Measurements from ENCODE around the gene SLC6A13. TPM values are rescaled to one million over a fixed set of nuclear protein-coding genes. Genes with fewer than 3 reads are reported as not detected.

SLC6A13 gene
- total RNA-seq, 1 experiment from 2014 or later: not detected

DNA sequence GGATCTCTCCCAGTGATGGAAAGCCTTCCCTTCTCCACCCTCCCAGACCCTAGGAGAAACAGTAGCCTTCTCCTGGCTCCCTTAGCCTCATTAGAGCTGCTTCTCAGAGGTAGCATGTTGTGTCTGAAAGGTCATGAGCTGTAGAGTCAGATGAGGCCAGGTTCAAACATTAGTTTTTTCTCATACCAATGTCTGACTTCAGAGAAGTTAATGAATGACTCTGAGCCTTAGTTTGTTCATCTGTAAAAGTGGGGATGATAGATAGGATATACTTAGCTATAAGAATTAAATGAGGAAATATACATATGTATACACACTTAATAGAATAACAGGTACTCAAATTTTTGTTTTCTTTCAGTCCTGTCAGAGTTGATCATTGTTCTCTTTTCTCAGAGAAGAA, 523 bp downstream of the SLC6A13 start:
- Histone ChIP-seq H3K79me2 (ENCODE audit: low read length) (no peaks in the 10 kb centered on the region), H2AFZ (ENCODE audit: low read length) (no peak overlapping the region), H4K20me1 (ENCODE audit: insufficient read depth, low read depth, low read length) (no peaks in the 10 kb centered on the region), H3K27ac (ENCODE audit: low read length) (no peak overlapping the region), H3K4me1 (ENCODE audit: low read length) (no peaks in the 10 kb centered on the region), H3K27me3 (ENCODE audit: low read length) (no peaks in the 10 kb centered on the region), H3K9ac (ENCODE audit: low read length) (no peak overlapping the region), H3K9me3 (ENCODE audit: low read length) (no peaks in the 10 kb centered on the region), H3K4me2 (ENCODE audit: low read depth, low read length, poor library complexity, severe bottlenecking) (no peak overlapping the region), H3K9me2 (replicated peaks; ENCODE audit: insufficient read depth, low read length) (no peaks in the 10 kb centered on the region), H3K36me3 (ENCODE audit: insufficient read depth, low read length) (no peaks in the 10 kb centered on the region), H3K4me3 (ENCODE audit: low read length) (no peak overlapping the region)
- DNase-seq: no peak

- Histone ChIP-seq H3K27ac (ENCODE audit: low read length) (no peak overlapping the region), H3K79me2 (ENCODE audit: low read length) (no peaks in the 10 kb centered on the region), H2AFZ (ENCODE audit: low read length) (no peak overlapping the region), H3K9ac (ENCODE audit: low read length) (no peak overlapping the region), H3K4me2 (ENCODE audit: low read depth, low read length, poor library complexity, severe bottlenecking) (no peak overlapping the region), H3K4me3 (ENCODE audit: low read length) (no peak overlapping the region), H3K9me2 (replicated peaks; ENCODE audit: insufficient read depth, low read length) (no peaks in the 10 kb centered on the region), H3K36me3 (ENCODE audit: insufficient read depth, low read length) (no peaks in the 10 kb centered on the region), H3K4me1 (ENCODE audit: low read length) (no peaks in the 10 kb centered on the region), H3K27me3 (ENCODE audit: low read length) (no peaks in the 10 kb centered on the region), H4K20me1 (ENCODE audit: insufficient read depth, low read depth, low read length) (no peaks in the 10 kb centered on the region), H3K9me3 (ENCODE audit: low read length) (no peaks in the 10 kb centered on the region)
- no peak for DNase-seq
Measured at GRCh38 chr12:257521-258321, 4.9 kb downstream of the SLC6A13 start.

DNA sequence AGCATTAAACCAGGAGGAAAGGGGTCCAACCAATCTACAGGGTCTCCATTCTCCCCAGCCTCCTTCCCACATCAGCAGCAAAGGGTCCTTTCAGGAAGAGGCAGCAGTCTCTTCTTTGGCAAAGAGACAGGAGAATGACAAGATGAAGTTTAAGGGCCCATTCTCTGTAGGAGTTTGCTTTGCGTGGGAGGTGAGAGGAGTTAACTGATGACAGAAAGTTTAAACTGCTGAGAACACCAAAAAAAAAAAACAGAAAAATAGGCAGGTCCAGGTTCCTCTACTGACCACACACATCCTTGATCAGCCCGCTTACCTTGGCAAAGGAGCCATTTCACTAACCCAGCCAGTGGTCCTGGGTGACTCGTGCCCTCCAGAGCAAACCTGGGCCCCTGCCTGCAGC, 5.7 kb downstream of the SLC6A13 start:
- DNase-seq: no peak
- H3K9me3 ChIP-seq (ENCODE audit: low read length): no peaks in the 10 kb centered on the region
- H3K9ac ChIP-seq (ENCODE audit: low read length): no peak overlapping the region
- no peak overlapping the region for H3K27ac ChIP-seq (ENCODE audit: low read length)
- H3K27me3 ChIP-seq (ENCODE audit: low read length): no peaks in the 10 kb centered on the region
- no peaks in the 10 kb centered on the region for H3K79me2 ChIP-seq (ENCODE audit: low read length)
- H3K9me2 ChIP-seq (replicated peaks; ENCODE audit: insufficient read depth, low read length): no peaks in the 10 kb centered on the region
- no peak overlapping the region for H3K4me2 ChIP-seq (ENCODE audit: low read depth, low read length, poor library complexity, severe bottlenecking)
- no peaks in the 10 kb centered on the region for H3K36me3 ChIP-seq (ENCODE audit: insufficient read depth, low read length)
- H3K4me3 ChIP-seq (ENCODE audit: low read length): no peak overlapping the region
- H2AFZ ChIP-seq (ENCODE audit: low read length): no peak overlapping the region
- H4K20me1 ChIP-seq (ENCODE audit: insufficient read depth, low read depth, low read length): no peaks in the 10 kb centered on the region
- H3K4me1 ChIP-seq (ENCODE audit: low read length): no peaks in the 10 kb centered on the region

DNA sequence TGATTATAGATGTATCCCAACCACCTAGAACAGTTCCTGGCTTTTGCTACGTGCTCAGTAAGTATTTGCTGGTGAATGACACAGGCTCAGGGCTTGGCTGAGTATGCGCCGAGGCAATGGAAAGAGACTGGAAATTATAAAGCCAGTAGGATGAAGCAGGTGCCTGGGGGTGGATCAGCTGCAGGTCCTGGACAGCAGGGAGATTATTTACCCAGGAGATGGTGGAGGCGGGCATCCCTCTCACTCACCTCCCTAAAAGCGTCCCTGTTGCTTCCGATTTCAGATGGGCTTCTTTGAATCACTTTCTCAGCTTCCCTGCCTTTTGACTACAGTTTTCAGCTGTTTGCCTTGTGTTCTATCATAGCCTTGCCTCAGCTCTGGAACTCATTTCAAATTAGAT, 6.4 kb downstream of the SLC6A13 start:
- no peaks in the 10 kb centered on the region for H4K20me1 ChIP-seq (ENCODE audit: insufficient read depth, low read depth, low read length)
- DNase-seq: no peak
- no peak overlapping the region for H2AFZ ChIP-seq (ENCODE audit: low read length)
- no peak overlapping the region for H3K4me2 ChIP-seq (ENCODE audit: low read depth, low read length, poor library complexity, severe bottlenecking)
- H3K27ac ChIP-seq (ENCODE audit: low read length): no peak overlapping the region
- H3K9ac ChIP-seq (ENCODE audit: low read length): no peak overlapping the region
- H3K27me3 ChIP-seq (ENCODE audit: low read length): no peaks in the 10 kb centered on the region
- no peaks in the 10 kb centered on the region for H3K9me2 ChIP-seq (replicated peaks; ENCODE audit: insufficient read depth, low read length)
- H3K36me3 ChIP-seq (ENCODE audit: insufficient read depth, low read length): no peaks in the 10 kb centered on the region
- no peaks in the 10 kb centered on the region for H3K9me3 ChIP-seq (ENCODE audit: low read length)
- H3K79me2 ChIP-seq (ENCODE audit: low read length): no peaks in the 10 kb centered on the region
- no peaks in the 10 kb centered on the region for H3K4me1 ChIP-seq (ENCODE audit: low read length)
- H3K4me3 ChIP-seq (ENCODE audit: low read length): no peak overlapping the region

GRCh38 chr12:254912-255311, 7.7 kb downstream of the SLC6A13 start:
- no peak overlapping the region for H3K27ac ChIP-seq (ENCODE audit: low read length)
- no peak for DNase-seq
- H2AFZ ChIP-seq (ENCODE audit: low read length): no peak overlapping the region
- H3K4me2 ChIP-seq (ENCODE audit: low read depth, low read length, poor library complexity, severe bottlenecking): no peak overlapping the region
- no peaks in the 10 kb centered on the region for H3K27me3 ChIP-seq (ENCODE audit: low read length)
- H3K9me3 ChIP-seq (ENCODE audit: low read length): no peaks in the 10 kb centered on the region
- no peaks in the 10 kb centered on the region for H3K4me1 ChIP-seq (ENCODE audit: low read length)
- H3K36me3 ChIP-seq (ENCODE audit: insufficient read depth, low read length): no peaks in the 10 kb centered on the region
- no peak overlapping the region for H3K9ac ChIP-seq (ENCODE audit: low read length)
- H4K20me1 ChIP-seq (ENCODE audit: insufficient read depth, low read depth, low read length): no peaks in the 10 kb centered on the region
- H3K79me2 ChIP-seq (ENCODE audit: low read length): no peaks in the 10 kb centered on the region
- no peak overlapping the region for H3K4me3 ChIP-seq (ENCODE audit: low read length)
- H3K9me2 ChIP-seq (replicated peaks; ENCODE audit: insufficient read depth, low read length): no peaks in the 10 kb centered on the region

DNA sequence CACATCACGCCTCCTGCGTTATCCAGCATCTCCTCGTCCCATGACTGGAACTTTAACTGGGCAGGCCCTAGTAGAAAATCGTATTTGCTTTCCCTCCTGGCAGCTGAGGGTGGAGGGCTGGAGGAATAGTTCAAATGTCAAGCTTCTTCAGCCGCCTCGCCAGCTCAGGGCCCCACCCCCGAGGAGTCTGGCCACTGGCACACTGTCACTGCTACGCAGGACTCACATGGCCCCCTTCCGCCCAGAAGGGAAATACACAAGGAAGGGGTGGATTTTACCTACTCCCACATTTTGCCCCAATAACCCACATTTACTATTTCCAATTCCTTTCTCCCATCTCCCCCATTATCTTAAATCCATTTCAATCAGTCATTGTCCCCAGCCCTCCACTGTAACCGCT, 8.6 kb downstream of the SLC6A13 start:
- H3K4me2 ChIP-seq (ENCODE audit: low read depth, low read length, poor library complexity, severe bottlenecking): no peak overlapping the region
- H3K9me3 ChIP-seq (ENCODE audit: low read length): no peaks in the 10 kb centered on the region
- no peaks in the 10 kb centered on the region for H3K4me1 ChIP-seq (ENCODE audit: low read length)
- H3K9me2 ChIP-seq (replicated peaks; ENCODE audit: insufficient read depth, low read length): no peaks in the 10 kb centered on the region
- no peaks in the 10 kb centered on the region for H3K36me3 ChIP-seq (ENCODE audit: insufficient read depth, low read length)
- no peak overlapping the region for H3K9ac ChIP-seq (ENCODE audit: low read length)
- H3K4me3 ChIP-seq (ENCODE audit: low read length): no peak overlapping the region
- DNase-seq: no peak
- H3K79me2 ChIP-seq (ENCODE audit: low read length): no peaks in the 10 kb centered on the region
- H2AFZ ChIP-seq (ENCODE audit: low read length): no peak overlapping the region
- no peaks in the 10 kb centered on the region for H4K20me1 ChIP-seq (ENCODE audit: insufficient read depth, low read depth, low read length)
- no peak overlapping the region for H3K27ac ChIP-seq (ENCODE audit: low read length)
- no peaks in the 10 kb centered on the region for H3K27me3 ChIP-seq (ENCODE audit: low read length)

- Histone ChIP-seq H3K4me3 (ENCODE audit: low read length) (no peak overlapping the region), H3K36me3 (ENCODE audit: insufficient read depth, low read length) (no peaks in the 10 kb centered on the region), H3K9me3 (ENCODE audit: low read length) (no peaks in the 10 kb centered on the region), H3K27ac (ENCODE audit: low read length) (no peak overlapping the region), H3K79me2 (ENCODE audit: low read length) (no peaks in the 10 kb centered on the region), H3K9me2 (replicated peaks; ENCODE audit: insufficient read depth, low read length) (no peaks in the 10 kb centered on the region), H3K4me1 (ENCODE audit: low read length) (no peaks in the 10 kb centered on the region), H3K27me3 (ENCODE audit: low read length) (no peaks in the 10 kb centered on the region), H3K4me2 (ENCODE audit: low read depth, low read length, poor library complexity, severe bottlenecking) (no peak overlapping the region), H2AFZ (ENCODE audit: low read length) (no peak overlapping the region), H3K9ac (ENCODE audit: low read length) (no peak overlapping the region), H4K20me1 (ENCODE audit: insufficient read depth, low read depth, low read length) (no peaks in the 10 kb centered on the region)
- DNase-seq: no peak
Measured at GRCh38 chr12:253116-253831, 9.4 kb downstream of the SLC6A13 start.

DNA sequence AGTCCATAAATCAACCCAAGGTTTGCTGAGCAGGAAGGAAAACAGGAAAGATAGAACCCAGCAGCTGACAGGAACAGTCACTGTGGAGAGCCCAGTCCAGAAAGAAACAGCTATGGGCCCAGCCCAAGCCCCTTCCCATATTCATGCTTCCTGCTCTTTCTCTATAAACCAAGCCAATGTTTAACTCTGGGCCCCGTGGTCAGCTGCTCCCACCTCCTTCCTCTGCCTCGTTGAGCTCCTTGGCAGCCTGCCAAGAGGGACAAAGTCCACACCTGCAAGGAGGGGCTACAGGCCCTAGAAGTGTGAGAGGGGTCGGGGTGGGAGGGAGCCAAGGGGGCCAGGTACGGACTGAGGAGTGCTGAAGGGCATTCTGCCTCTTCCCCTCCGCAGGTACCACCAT, 10.0 kb downstream of the SLC6A13 start:
- Histone ChIP-seq H3K4me2 (ENCODE audit: low read depth, low read length, poor library complexity, severe bottlenecking) (no peak overlapping the region), H3K9me2 (replicated peaks; ENCODE audit: insufficient read depth, low read length) (no peaks in the 10 kb centered on the region), H3K27me3 (ENCODE audit: low read length) (no peaks in the 10 kb centered on the region), H3K36me3 (ENCODE audit: insufficient read depth, low read length) (no peaks in the 10 kb centered on the region), H3K79me2 (ENCODE audit: low read length) (no peaks in the 10 kb centered on the region), H3K9me3 (ENCODE audit: low read length) (no peaks in the 10 kb centered on the region), H3K27ac (ENCODE audit: low read length) (no peak overlapping the region), H4K20me1 (ENCODE audit: insufficient read depth, low read depth, low read length) (no peaks in the 10 kb centered on the region), H3K4me1 (ENCODE audit: low read length) (no peaks in the 10 kb centered on the region), H2AFZ (ENCODE audit: low read length) (no peak overlapping the region), H3K9ac (ENCODE audit: low read length) (no peak overlapping the region), H3K4me3 (ENCODE audit: low read length) (no peak overlapping the region)
- no peak for DNase-seq

Data from Karpas-422 (cell line).